IPS DF 6.9 (cell line): Measurements from ENCODE around the gene IMMT.

Experiments used
- DNase-seq: peaks from one replicate; pipeline ENCODE4 v3.0.0-alpha.2; 2013; ENCODE audit warnings: low read depth, low spot score
- H3K27ac ChIP-seq: one replicate; pipeline ENCODE4 v1.5.1; 2013; ENCODE audit warnings: low read length, control low read depth
- H3K27me3 ChIP-seq: 2 replicates; pipeline ENCODE4 v1.6.1; 2013; ENCODE audit warnings: mild to moderate bottlenecking, low read length; ENCODE audit not compliant: control insufficient read depth, insufficient read depth
- H3K36me3 ChIP-seq: 2 replicates; pipeline ENCODE4 v1.6.1; 2013; ENCODE audit warnings: low read length; ENCODE audit not compliant: control insufficient read depth, insufficient read depth
- H3K4me1 ChIP-seq: 2 replicates; pipeline ENCODE4 v1.6.1; 2013; ENCODE audit warnings: low read length; ENCODE audit not compliant: control insufficient read depth, insufficient read depth
- H3K4me3 ChIP-seq: 2 replicates; pipeline ENCODE4 v1.5.1; 2013; ENCODE audit warnings: mild to moderate bottlenecking, low read length
- H3K9me3 ChIP-seq: 2 replicates; pipeline ENCODE4 v1.6.1; 2013; ENCODE audit warnings: low read length, inconsistent platforms; ENCODE audit not compliant: control insufficient read depth, insufficient read depth
- WGBS: extraction: QIAGEN DNeasy Blood & Tissue Kit; methylation state at CpG from one replicate; pipeline ENCODE4 v1.1.7; 2013; ENCODE audit warnings: mixed read lengths, missing lambda C conversion rate; ENCODE audit not compliant: insufficient read length, insufficient coverage; 5-methylcytosine and 5-hydroxymethylcytosine counted together

IMMT gene

DNA sequence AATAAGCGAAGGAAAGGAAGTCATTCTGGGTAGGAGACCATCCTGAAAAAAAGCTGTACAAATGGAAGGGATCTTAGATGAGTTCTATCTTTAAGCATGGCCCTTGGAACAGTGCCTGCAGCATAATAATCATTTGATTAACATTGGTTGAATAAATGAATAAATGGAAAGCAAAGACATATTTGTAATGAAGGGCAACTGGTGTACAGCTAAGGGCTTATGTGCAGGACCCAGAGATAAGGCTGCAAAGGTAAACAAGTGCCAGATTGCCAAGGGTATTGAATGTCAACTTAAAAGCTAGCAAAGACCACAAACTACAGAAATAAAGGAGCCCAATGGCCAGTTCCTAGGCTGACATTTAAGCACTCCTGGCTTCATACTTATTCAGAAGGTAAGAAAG, 19.4 kb downstream of the IMMT start:
- H3K36me3 ChIP-seq: no peaks in the 10 kb centered on the region; the same call in 1 of the 2 replicates
- H3K4me3 ChIP-seq: no peak overlapping the region
- no CpG with 5 or more reads among the region's 1 CpG for WGBS
- no peaks in the 10 kb centered on the region for H3K9me3 ChIP-seq
- no peaks in the 10 kb centered on the region for H3K4me1 ChIP-seq
- H3K27me3 ChIP-seq: no peaks in the 10 kb centered on the region
- DNase-seq: no peak
- H3K27ac ChIP-seq: no peak overlapping the region

DNA sequence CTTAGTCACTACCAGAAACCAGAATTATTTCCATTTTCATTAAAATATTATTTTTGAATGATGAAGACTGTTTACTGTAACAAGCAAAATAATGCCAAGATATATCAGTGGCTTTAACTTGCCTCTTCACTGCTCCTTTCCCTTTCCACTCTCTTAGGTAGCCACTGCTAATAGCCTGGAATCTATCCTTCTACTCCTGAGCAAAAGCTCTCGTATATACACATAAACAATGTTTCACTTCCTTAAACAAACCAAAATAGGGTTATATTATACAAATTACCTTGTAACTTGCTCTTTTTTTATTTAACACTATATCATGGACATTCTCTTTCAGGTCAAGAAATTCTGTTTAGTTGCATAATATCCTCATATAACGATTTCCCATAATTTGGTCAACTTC, 20.8 kb downstream of the IMMT start:
- DNase-seq: no peak
- no peaks in the 10 kb centered on the region for H3K4me1 ChIP-seq
- no peaks in the 10 kb centered on the region for H3K9me3 ChIP-seq
- no peaks in the 10 kb centered on the region for H3K27me3 ChIP-seq
- no peak overlapping the region for H3K27ac ChIP-seq
- H3K4me3 ChIP-seq: no peak overlapping the region
- peaks cover 2% of the 10 kb centered on the region; the same call in 1 of the 2 replicates for H3K36me3 ChIP-seq
- no CpG with 5 or more reads among the region's 2 CpGs for WGBS

DNA sequence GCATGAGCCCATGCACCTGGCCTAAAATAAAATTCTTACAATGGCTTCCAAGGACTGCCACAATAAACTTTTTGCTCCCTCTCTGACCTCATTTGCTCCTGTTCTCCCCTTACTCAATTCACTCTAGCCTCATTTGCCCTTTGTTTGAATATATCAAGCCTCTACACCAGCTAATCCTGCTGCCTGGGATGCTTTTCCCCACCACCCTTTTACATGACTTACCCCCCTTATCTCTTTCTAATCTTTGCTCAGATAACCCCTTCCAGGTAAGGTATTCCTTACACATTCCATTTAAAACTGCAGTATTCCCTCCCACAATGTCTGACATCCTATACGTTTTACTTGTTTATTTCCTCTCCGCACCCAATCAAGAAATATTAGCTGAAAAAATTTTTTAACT, 22.7 kb downstream of the IMMT start:
- WGBS: no CpG with 5 or more reads among the region's 2 CpGs
- Histone ChIP-seq H3K4me3 (no peak overlapping the region), H3K27ac (no peak overlapping the region), H3K9me3 (no peaks in the 10 kb centered on the region), H3K27me3 (no peaks in the 10 kb centered on the region), H3K4me1 (no peaks in the 10 kb centered on the region), H3K36me3 (peaks cover 4% of the 10 kb centered on the region; the same call in 1 of the 2 replicates)
- no peak for DNase-seq

DNA sequence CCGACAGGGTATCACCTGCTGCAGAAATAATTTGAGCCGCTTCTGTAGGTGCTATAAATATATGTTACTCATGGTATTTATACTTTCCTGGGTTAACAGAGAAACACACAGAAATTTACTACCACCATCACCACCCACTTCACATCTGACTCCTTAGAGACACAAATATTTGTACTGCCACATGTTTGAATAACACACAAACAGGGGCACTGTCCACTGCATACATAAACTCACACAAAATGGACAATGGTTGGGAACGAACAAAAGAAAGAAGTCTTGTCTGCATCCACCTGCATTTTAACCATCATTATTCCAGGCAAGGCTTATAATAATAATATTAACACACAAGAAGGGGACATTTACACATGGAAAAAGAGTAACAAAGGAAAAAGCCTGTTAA, 24.0 kb downstream of the IMMT start:
- peaks cover 4% of the 10 kb centered on the region; the same call in 1 of the 2 replicates for H3K36me3 ChIP-seq
- no peaks in the 10 kb centered on the region for H3K4me1 ChIP-seq
- H3K27me3 ChIP-seq: no peaks in the 10 kb centered on the region
- no peak overlapping the region for H3K4me3 ChIP-seq
- H3K27ac ChIP-seq: no peak overlapping the region
- no peak for DNase-seq
- WGBS: no CpG with 5 or more reads among the region's 3 CpGs
- H3K9me3 ChIP-seq: no peaks in the 10 kb centered on the region

DNA sequence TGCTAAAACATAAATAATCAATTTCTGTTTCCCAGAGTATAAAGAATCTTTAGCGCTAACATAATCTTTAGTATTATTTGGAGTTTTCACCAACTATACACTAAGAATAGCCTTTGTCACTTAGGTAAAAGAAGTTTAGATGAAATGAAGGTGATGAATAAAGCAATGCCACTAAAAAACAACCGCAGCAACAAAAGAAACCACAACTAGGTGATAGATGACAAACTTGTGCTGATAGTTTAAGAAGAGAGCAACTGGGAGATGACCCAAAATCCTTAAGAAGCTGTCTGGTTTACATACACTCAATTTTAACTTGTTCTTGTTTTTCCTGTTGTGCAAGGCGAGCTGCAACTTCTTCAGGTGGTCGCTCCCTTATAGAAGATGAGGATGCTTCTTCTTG, 24.8 kb downstream of the IMMT start:
- DNase-seq: no peak
- no peak overlapping the region for H3K27ac ChIP-seq
- H3K9me3 ChIP-seq: no peaks in the 10 kb centered on the region
- no peak overlapping the region for H3K4me3 ChIP-seq
- H3K36me3 ChIP-seq: peaks cover 4% of the 10 kb centered on the region; the same call in 1 of the 2 replicates
- WGBS: no CpG with 5 or more reads among the region's 4 CpGs
- H3K27me3 ChIP-seq: no peaks in the 10 kb centered on the region
- no peaks in the 10 kb centered on the region for H3K4me1 ChIP-seq

DNA sequence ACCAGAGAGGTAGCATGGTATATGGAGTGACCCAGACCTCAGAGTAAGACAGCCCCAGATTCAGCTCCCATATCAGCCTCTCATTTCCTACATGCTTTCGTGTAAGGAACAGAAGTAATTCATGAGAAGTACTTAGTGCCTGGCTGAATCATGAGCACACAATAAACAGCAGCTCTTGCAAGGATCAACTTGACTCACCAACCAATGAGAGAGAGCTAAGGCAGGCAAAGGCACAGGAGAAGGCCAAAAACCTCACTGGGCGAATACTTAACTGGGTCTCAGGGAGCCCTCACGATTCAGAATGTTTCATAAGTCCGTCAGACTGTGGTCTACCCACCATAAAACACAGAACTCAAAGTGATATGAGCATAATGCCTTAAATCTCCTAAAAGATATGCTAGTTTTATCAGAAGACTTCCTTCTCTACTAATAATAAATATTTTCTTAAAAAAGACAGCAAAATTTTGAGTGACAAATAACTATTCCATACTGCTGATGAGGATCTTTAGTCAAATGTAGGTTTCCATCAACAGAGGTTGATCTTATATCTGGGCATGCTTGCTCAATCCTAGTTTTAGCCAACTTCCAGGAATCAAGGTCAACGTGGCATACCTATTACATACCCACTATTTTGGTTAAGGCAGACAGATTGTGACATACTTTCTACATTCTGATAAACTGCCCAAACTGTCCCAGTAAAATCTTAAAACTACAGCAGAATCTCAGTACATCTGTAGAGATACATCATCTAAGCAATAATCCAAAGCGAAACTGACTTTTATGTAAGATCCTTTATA, 34.9 kb downstream of the IMMT start:
- Histone ChIP-seq H3K27me3 (no peaks in the 10 kb centered on the region), H3K4me3 (no peak overlapping the region), H3K27ac (no peak overlapping the region), H3K9me3 (no peaks in the 10 kb centered on the region), H3K4me1 (no peaks in the 10 kb centered on the region), H3K36me3 (peaks cover 11% of the 10 kb centered on the region; the same call in 1 of the 2 replicates)
- no peak for DNase-seq
- WGBS: no CpG with 5 or more reads among the region's 6 CpGs

DNA sequence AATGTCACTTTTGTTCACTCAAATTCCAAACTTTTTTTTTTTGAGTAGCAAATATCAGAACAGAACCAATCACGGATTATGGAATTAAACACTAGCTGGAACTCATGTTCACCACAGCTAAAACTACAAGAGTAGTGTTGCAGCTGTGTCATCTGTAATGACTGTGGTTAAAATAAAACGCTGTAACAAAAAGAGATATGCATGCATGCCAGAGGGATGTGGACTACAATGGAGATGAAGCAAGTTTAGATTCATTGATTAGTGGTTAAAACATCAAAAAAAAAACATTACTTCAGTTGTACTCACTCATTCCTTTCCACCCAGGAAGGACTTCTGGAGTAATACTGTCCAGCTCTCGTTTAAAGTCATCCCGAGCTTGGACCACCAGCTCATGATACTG, 37.0 kb downstream of the IMMT start:
- WGBS: no CpG with 5 or more reads among the region's 4 CpGs
- no peaks in the 10 kb centered on the region for H3K27me3 ChIP-seq
- no peaks in the 10 kb centered on the region for H3K9me3 ChIP-seq
- DNase-seq: no peak
- no peak overlapping the region for H3K27ac ChIP-seq
- peaks cover 11% of the 10 kb centered on the region; the same call in 1 of the 2 replicates for H3K36me3 ChIP-seq
- no peak overlapping the region for H3K4me3 ChIP-seq
- no peaks in the 10 kb centered on the region for H3K4me1 ChIP-seq

DNA sequence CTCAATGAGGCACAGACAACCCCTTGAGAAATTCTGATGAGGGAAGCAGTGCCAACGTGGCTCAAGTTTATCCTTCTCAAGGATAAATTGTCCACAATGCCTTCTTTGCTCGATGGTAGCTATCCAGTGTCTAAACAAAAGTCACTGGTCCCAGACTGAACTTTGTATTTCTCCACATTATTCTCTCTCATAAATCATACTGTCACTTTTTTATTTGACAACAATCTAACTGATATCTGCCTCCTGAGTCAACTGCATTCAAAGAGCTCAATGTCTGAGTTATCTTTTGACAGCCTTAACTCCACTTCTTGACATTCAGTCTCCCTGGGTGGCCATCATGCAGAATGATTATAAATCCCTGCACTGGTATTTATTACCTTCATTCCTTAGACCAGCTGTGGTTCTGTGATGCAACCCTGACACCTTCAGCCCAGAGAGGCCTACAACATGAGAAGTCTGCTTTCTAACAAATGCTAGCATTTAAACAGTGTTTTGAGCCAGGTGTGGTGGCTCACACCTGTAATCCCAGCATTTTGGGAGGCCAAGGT, 38.2 kb downstream of the IMMT start:
- H3K36me3 ChIP-seq: peaks cover 11% of the 10 kb centered on the region; the same call in 1 of the 2 replicates

DNA sequence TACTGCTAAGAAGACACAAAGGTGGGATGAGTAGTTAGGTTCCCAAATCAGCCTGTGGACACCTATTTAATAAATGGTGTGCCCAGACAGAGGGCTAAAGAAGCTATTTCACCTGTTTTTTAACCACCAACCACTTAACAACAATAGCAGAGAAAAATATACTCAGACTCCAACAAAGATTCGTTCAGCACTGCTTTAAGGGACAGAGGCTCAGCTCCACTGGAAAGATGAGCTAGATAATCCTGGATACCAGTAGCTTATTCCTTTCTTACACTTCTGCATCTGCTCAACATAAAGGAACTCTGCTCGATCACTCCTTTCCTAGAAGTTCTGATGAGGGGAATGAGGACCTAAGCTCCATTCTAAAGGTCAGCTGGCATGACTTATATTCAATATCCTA, 44.8 kb downstream of the IMMT start:
- H3K27me3 ChIP-seq: no peaks in the 10 kb centered on the region
- H3K36me3 ChIP-seq: peaks cover 8% of the 10 kb centered on the region; the same call in 1 of the 2 replicates
- H3K4me3 ChIP-seq: no peak overlapping the region
- no peaks in the 10 kb centered on the region for H3K9me3 ChIP-seq
- no peak overlapping the region for H3K27ac ChIP-seq
- DNase-seq: no peak
- no CpG with 5 or more reads among the region's 2 CpGs for WGBS
- H3K4me1 ChIP-seq: no peaks in the 10 kb centered on the region

More for the DNA sequence above, 38.2 kb downstream of the IMMT start:
- no peak for DNase-seq
- no peaks in the 10 kb centered on the region for H3K27me3 ChIP-seq
- WGBS: no CpG with 5 or more reads among the region's 2 CpGs
- no peaks in the 10 kb centered on the region for H3K4me1 ChIP-seq
- H3K9me3 ChIP-seq: no peaks in the 10 kb centered on the region
- H3K4me3 ChIP-seq: no peak overlapping the region
- H3K27ac ChIP-seq: no peak overlapping the region

DNA sequence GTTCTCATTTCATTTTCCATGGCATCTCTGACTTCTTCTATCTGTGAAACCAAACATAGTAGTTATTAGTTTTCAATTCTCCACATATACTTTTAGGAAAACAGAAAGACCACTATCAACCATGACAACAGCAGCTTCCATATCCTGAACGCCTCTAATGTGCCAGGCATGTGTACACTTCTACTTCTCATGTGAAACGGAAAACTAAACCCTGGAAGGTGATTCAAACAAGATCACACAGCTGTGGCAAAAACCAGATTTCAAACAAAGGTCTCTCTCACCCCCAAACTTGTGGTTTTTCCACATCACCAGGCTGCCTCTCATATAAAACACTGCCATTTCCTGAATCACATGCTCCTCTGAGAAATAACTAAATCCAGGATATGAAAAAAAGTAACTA, 47.5 kb downstream of the IMMT start:
- no CpG with 5 or more reads among the region's 2 CpGs for WGBS
- Histone ChIP-seq H3K36me3 (peaks cover 13% of the 10 kb centered on the region; the same call in 1 of the 2 replicates), H3K9me3 (no peaks in the 10 kb centered on the region), H3K27me3 (no peaks in the 10 kb centered on the region), H3K4me1 (no peaks in the 10 kb centered on the region), H3K27ac (no peak overlapping the region), H3K4me3 (no peak overlapping the region)
- no peak for DNase-seq
